Choroid plexus epithelial cell (primary cell): ENCODE results near the gene MELK.

ENCODE experiments used
- DNase-seq: peaks from one replicate; pipeline ENCODE4 v3.0.0-alpha.2; 2010; ENCODE audit warnings: low read depth
- H3K4me3 ChIP-seq: 2 replicates; pipeline ENCODE4 v1.5.1; 2011; ENCODE audit warnings: low read depth, mild to moderate bottlenecking, control low read depth, low read length, moderate library complexity
- TF ChIP-seq, protein P1 (sequence below): conservative IDR thresholded peaks from 2 replicates; pipeline ENCODE4 v1.5.1; 2011; ENCODE audit warnings: low read depth, mild to moderate bottlenecking, control low read depth, inconsistent platforms, low read length, moderate library complexity

The MELK gene

DNA sequence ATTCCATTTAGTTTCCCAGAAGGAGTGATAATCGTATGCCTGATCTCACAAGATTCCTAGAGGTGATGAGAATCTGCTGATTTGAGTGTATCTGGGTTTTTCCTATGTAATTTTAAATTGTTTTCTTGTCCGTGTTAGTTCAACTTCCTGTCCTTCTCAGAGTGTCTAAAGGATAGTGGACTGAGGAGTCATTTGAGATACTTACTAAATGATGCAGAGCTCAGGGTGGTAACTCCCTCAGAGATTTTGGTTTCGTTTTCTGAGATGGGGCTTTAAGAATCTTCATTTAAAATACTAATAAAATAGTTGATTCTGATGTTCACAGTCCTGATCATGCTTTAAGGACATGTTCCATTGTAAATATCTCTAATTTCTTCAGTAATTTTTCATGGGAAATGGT lies 30.3 kb downstream of the MELK start:
- DNase-seq: peak; percentile 65
- TF ChIP-seq, protein P1, sequence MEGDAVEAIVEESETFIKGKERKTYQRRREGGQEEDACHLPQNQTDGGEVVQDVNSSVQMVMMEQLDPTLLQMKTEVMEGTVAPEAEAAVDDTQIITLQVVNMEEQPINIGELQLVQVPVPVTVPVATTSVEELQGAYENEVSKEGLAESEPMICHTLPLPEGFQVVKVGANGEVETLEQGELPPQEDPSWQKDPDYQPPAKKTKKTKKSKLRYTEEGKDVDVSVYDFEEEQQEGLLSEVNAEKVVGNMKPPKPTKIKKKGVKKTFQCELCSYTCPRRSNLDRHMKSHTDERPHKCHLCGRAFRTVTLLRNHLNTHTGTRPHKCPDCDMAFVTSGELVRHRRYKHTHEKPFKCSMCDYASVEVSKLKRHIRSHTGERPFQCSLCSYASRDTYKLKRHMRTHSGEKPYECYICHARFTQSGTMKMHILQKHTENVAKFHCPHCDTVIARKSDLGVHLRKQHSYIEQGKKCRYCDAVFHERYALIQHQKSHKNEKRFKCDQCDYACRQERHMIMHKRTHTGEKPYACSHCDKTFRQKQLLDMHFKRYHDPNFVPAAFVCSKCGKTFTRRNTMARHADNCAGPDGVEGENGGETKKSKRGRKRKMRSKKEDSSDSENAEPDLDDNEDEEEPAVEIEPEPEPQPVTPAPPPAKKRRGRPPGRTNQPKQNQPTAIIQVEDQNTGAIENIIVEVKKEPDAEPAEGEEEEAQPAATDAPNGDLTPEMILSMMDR: no peak
- H3K4me3 ChIP-seq: no peak overlapping the region

GRCh38 chr9:36609306-36609705 lies 36.6 kb downstream of the MELK start:
- no peak overlapping the region for H3K4me3 ChIP-seq
- TF ChIP-seq, protein P1: no peak
- no peak for DNase-seq

GRCh38 chr9:36622121-36622520 lies 49.4 kb downstream of the MELK start:
- no peak overlapping the region for H3K4me3 ChIP-seq
- TF ChIP-seq, protein P1: no peak
- DNase-seq: no peak

- peak; percentile 51 for DNase-seq
- no peak overlapping the region for H3K4me3 ChIP-seq
These were observed 50.6 kb downstream of the MELK start for GRCh38 chr9:36623280-36623679.

GRCh38 chr9:36625006-36625615 lies 52.4 kb downstream of the MELK start:
- no peak overlapping the region for H3K4me3 ChIP-seq

More at GRCh38 chr9:36623280-36623679, 50.6 kb downstream of the MELK start:
- TF ChIP-seq, protein P1: no peak

GRCh38 chr9:36632892-36633291 lies 60.2 kb downstream of the MELK start:
- TF ChIP-seq, protein P1: peak; percentile 62
- no peak overlapping the region for H3K4me3 ChIP-seq
- peak; percentile 73 for DNase-seq

More at GRCh38 chr9:36625006-36625615, 52.4 kb downstream of the MELK start:
- TF ChIP-seq, protein P1: no peak
- peak; percentile 79 for DNase-seq
